ENCODE measurements around the gene TMEM150B. TPM values are rescaled to one million over a fixed set of nuclear protein-coding genes. Genes with fewer than 3 reads are reported as not detected.
A peak's percentile ranks its signal among the peaks of the same experiment; 100 is the strongest.

Gene TMEM150B
- total RNA-seq, 1 experiment from 2014 or later = not detected

DNA sequence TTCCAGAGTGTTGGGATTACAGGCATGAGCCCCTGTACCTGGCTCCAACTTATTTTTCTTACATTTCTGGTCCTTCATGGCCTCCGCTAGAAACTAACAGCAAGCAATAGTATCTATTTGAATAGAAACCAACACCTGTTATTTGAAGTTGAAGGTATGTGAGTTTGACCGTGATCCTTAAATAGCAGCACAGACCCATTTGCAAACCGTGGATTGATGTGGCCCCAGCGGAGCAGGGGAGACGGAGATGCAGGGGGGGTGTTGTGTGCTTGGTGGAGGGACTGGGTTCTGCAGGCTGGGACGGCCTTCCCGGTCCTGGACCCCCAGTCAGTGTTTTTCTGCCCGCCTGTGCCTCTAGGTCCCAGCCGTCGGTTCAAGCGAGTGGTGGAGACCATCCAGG is 16.9 kb downstream of the TMEM150B start:
- DNase-seq (ENCODE audit: low spot score) = no peak

DNA sequence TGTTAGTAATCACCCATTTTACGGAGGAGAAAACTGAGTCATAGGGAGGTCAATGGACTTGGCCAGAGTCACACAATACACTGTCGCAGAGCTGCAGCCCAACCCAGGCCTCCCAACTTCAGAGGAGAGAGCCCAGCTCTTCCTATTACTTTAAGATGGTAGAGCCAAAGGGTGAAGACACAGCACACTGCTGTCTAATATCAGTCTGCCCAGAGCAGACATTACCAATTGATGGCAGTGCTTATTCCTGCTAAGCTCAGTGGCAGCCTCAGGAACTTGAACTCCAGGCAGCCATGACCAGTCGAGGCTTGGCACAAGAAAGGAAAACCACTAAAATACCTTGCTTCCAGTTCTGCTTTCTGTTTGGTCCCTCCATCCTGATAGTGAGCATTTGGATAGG is 18.4 kb downstream of the TMEM150B start:
- DNase-seq (ENCODE audit: low spot score) = no peak

DNA sequence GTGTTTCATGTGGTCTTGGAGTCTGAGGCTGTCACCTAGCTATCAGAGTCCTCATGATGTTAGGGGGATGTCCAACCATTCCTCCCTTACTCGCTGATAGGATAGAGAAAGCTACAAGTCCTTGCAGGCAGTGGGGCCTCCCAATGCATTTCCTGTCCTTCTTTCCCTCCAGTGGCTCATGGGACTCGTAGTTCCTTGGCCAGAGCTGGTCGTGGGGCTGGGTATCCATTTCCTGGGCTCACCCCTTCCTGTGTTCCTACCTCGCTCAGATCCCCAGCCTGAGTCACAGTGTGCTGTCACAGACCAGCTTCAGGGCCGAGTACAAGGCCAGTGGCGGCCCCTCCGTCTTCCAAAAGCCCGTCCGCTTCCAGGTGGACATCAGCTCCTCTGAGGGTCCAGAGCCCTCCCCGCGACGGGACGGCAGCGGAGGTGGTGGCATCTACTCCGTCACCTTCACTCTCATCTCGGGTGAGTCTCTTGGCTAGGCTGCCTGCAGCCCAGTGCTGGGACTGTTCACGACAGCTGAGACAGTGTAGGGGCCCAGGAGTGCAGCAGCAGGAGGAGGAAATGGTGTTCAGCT is 19.1 kb downstream of the TMEM150B start:
- peak; percentile 46 for DNase-seq (ENCODE audit: low spot score)

DNA sequence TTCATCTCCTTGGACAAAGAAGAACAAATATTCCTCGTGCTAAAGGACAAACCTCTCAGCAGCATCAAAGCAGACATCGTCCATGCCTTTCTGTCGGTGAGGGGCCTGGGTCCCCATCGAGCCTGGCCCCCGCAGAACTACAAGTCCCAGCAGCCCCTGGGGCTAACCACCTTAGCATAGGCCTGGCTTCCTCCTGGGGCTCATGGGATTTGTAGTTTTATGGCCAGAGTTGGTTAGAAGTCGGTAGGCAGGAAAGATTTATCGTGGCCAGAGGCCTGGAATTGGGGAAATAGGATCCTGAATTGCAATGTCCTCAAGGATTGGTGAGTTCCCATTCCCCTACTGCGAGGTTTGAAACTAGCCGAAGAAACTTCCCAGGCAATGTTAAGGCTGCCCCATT is 19.6 kb downstream of the TMEM150B start:
- peak; percentile 46 for DNase-seq (ENCODE audit: low spot score)

GRCh38 chr19:55304980-55305379 is 20.2 kb downstream of the TMEM150B start:
- DNase-seq (ENCODE audit: low spot score) = no peak

- DNase-seq (ENCODE audit: low spot score) = peak; percentile 59
These were observed 20.7 kb downstream of the TMEM150B start for GRCh38 chr19:55304279-55304978.

GRCh38 chr19:55303477-55303876 is 21.7 kb downstream of the TMEM150B start:
- no peak for DNase-seq (ENCODE audit: low spot score)

- DNase-seq (ENCODE audit: low spot score) = no peak
These were observed 22.8 kb downstream of the TMEM150B start for GRCh38 chr19:55302318-55302703.

GRCh38 chr19:55301459-55302317 is 23.5 kb downstream of the TMEM150B start:
- DNase-seq (ENCODE audit: low spot score) = peak; percentile 84

DNA sequence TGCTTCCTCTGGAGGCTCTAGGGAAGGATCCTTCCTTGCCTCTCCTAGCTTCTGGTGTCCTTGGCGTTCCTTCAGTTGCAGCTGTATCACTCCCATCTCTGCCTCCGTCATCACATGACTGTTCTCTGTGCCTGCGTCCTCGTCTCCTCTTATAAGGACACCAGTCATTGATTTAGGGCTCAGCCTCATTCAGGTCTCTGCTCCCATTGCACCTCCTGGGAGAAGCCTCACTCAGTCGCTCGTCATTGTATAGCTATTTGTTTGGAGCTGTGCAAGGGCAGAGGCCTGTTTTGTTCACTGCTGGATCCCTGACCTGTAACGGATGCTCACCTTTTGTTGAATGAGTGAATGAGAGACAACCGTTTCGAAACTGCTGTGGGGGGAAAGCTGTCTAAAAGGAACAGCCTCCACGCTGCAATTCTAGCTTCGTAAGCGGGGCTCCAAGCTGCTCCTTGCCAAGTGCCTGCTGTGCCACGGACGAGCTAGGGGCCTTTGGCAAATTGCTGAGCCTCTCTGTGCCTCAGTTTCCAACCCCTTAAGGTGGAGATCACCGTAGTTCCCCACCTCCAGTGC is 24.2 kb downstream of the TMEM150B start:
- no peak for DNase-seq (ENCODE audit: low spot score)

GRCh38 chr19:55299991-55300390 is 25.1 kb downstream of the TMEM150B start:
- DNase-seq (ENCODE audit: low spot score) = no peak

GRCh38 chr19:55297267-55297666 is 27.9 kb downstream of the TMEM150B start:
- DNase-seq (ENCODE audit: low spot score) = no peak

GRCh38 chr19:55289117-55289796 is 35.9 kb downstream of the TMEM150B start:
- peak; percentile 50 for DNase-seq (ENCODE audit: low spot score)

DNA sequence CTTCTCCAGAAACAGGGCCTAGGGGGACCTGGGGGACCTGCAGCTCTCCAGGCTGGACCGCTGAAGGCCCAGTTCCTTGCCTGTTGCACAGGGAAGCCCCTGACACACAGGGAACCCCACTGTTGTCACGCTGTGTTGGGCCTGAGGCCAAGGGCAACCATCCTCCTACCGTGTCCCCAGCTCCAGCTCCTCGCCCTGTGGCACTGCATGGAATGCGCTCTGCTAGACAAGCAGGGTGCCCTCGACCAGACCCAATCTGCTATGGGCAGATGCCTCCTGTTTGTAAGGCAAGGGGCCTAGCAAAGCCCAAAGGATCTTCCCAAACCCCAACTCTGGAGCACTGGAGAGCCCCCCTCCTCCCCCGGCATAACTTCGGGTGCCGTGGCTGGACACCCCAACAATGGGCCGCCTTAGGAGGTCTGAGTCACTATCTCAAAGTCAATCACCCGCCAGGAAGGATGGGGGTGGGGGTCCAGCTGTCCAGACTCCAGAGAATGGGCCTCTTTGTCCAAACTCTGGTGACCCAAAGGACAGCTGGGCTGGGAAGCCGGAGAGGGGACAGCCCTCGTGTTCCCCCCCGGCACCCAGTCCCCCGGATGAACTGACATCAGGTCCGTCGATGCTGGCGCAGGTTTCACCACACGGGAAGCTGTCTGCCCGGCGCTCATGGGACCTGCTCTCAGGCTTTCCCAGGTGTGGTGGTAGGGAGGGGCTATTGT is 37.6 kb downstream of the TMEM150B start:
- no peak for DNase-seq (ENCODE audit: low spot score)

GRCh38 chr19:55285229-55285890 is 39.8 kb downstream of the TMEM150B start:
- no peak for DNase-seq (ENCODE audit: low spot score)

DNA sequence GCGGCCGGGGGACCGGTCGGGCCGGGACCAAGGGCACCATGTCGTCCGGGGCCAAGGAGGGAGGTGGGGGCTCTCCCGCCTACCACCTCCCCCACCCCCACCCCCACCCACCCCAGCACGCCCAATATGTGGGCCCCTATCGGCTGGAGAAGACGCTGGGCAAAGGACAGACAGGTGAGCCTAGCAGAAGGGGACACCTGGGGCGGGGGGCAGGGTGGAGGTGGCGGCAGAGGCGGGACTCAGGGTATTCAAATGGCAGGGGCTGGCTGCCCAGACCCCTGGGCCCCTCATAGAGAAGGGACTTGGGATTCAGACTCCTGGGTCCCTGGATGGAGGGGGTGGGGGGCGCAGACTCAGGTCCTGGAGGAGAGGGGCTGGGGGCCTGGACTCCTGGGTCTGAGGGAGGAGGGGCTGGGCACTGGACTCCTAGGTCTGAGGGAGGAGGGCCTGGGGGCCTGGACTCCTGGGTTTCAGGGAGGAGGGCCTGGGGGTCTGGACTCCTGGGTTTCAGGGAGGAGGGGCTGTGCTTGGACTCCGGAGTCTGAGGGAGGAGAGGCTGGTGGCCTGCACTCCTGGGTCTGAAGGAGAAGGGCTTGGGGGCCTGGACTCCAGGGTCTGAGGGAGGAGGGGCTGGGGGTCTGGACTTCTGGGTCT is 40.6 kb downstream of the TMEM150B start:
- no peak for DNase-seq (ENCODE audit: low spot score)

DNA sequence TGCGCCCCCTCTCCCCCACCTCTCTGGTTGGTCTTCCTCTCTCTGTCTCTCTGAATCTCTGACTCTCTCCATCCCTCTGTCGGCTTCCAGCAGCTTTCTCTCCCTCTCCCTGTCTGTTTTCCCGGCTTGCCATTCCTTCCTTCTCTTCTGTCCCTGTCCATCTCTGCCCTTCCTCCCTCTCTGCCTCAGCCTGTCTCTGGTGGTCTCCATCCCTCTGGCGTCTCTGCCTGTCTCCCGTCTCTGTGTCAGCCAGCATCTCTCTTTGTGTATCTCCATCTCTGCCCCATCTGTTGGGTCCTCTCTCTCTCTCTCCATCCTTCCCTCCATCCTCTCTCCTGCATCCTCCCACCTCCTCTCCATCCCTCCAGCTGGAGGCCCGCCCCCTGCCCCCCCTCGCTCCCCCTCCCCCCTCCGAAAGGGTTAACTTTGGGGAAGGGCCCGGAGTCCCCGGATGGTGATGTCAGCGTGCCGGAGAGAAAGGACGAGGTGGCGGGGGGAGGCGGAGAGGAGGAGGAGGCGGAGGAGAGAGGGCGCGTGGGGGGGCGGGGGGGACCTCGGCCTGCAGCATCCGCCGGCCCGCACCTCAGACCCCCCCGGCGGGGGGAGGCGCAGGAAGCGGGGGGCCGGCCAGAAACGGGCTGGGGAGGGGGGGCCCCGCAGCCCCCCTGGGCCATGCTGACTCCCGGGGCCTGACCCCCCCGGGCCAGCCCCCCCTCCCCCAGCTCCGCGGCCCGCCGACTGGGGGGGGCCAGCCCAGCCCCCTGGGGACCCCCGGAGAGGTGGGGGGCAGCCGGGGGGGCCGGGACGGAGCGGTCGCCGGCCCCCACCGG is 41.4 kb downstream of the TMEM150B start, which contains the start of gene BRSK1:
Gene BRSK1, plus strand, starts transcription at position 450 of the 830 bp plus-strand sequence. CDS start 446 bp downstream, outside the sequence.
- DNase-seq (ENCODE audit: low spot score) = peak; percentile 60

GRCh38 chr19:55279770-55280643 is 45.1 kb downstream of the TMEM150B start, which contains the start of gene HSPBP1:
HSPBP1 (minus strand) TSS chr19:55280110; CDS start chr19:55279608, 502 bp downstream.
- DNase-seq (ENCODE audit: low spot score) = peak; percentile 99
